ENCODE results near the gene NRL.

GRCh38 chr14:24100197-24100981, 14.4 kb downstream of the NRL start:
- no peak for TF ChIP-seq ZFP36 (IDR thresholded peaks at IDR 0.05; ENCODE audit: borderline replicate concordance, partially characterized antibody)
- no peak for TF ChIP-seq KDM1A (IDR thresholded peaks at IDR 0.05; ENCODE audit: low read depth)
- TF ChIP-seq CHD2 (IDR thresholded peaks at IDR 0.05; ENCODE audit: low read length, partially characterized antibody) = no peak
- TF ChIP-seq POLR2A (IDR thresholded peaks at IDR 0.05; ENCODE audit: low read length) = no peak
- TF ChIP-seq CTCF (IDR thresholded peaks at IDR 0.05) = no peak
- TF ChIP-seq HDAC2 (IDR thresholded peaks at IDR 0.05) = no peak
- no peak for TF ChIP-seq ESRRA (IDR thresholded peaks at IDR 0.05; ENCODE audit: borderline replicate concordance, low read length)
- no peak for TF ChIP-seq MYC (IDR thresholded peaks at IDR 0.05; ENCODE audit: borderline replicate concordance, low read length)
